Fibroblast of upper back skin (primary cell): ENCODE results near the gene PROSER2.

Experiments
- DNase-seq: peaks from one replicate; pipeline ENCODE4 v3.0.0-alpha.2; 2013

PROSER2 gene

GRCh38 chr10:11910102-11910501 lies 86.9 kb downstream of the PROSER2 start:
- no peak for DNase-seq

- no peak for DNase-seq
These were observed 90.0 kb downstream of the PROSER2 start for GRCh38 chr10:11913079-11913641.

GRCh38 chr10:11918384-11918783 lies 95.2 kb downstream of the PROSER2 start:
- DNase-seq, result no peak

GRCh38 chr10:11919271-11919670 lies 96.1 kb downstream of the PROSER2 start:
- DNase-seq, result no peak
